GM13976 (cell line): ENCODE measurements around the gene CRYBB2.
A peak's percentile ranks its signal among the peaks of the same experiment; 100 is the strongest.
"Not testable (repeated sequence)": the region's sequence is repeated elsewhere in the genome, so short reads cannot be mapped to it uniquely, and the experiment has no call there.

Experiments
- DNase-seq: peaks from one replicate; pipeline ENCODE4 v3.0.0; 2012; ENCODE audit warnings: low spot score
- CTCF ChIP-seq: IDR thresholded peaks from 2 replicates; pipeline ENCODE4 v1.5.1; 2012; ENCODE audit warnings: borderline replicate concordance, mild to moderate bottlenecking; ENCODE audit not compliant: insufficient read depth; ENCODE audit errors: extremely low read depth, missing control alignments, control extremely low read depth
- in situ Hi-C: fragments of 300-500 bp; cut with MboI; formaldehyde crosslinking; loops from one replicate; pipeline ENCODE4 v1.12.0; 2022; ENCODE audit warnings: low sequenced_read_pairs, mixed read lengths, inconsistent platforms; ENCODE audit not compliant: unreplicated experiment

Gene CRYBB2

DNA sequence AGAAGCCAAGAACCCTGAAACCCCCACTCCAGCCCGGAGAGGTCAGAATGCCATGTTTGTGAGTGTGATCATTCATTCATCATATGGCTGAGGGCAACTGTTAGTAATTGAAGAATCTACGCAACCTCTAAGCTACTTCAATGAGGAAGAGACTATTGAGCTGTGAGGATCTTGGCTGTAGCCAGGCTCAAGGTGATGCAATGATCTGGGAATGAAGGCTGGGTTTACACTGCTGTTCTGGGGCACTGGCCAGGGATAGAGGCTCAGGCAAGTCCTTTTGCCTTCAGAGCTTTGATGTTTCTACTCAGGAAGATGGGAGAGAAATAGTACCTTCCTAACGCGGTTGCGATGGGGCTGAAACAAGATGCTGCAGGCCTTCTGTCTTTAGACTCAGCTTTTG lies 12.9 kb downstream of the CRYBB2 start:
- in situ Hi-C loops: no loop called here
- TF ChIP-seq CTCF: no peak
- no peak for DNase-seq

DNA sequence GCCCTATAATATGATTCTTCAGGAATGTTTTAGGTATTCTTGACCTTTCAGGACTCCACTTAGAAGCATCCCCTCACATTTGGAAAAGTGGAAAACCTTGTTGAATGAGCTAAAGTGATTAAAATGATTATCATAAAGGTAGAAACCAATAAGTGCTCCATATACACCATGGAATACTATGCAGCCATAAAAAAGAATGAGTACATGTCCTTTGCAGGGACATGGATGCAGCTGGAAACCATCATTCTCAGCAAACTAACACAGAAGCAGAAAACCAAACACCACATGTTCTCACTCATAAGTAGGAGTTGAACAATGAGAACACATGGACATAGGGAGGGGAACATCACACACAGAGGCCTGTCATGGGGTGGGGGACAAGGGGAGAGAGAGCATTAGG lies 14.3 kb downstream of the CRYBB2 start:
- in situ Hi-C loops, DNase-seq: not testable (repeated sequence)

- peak; percentile 99 for DNase-seq
- in situ Hi-C loops: no loop called here
- TF ChIP-seq CTCF: peak; percentile 72
Measured at GRCh38 chr22:25235547-25236290, 16.3 kb downstream of the CRYBB2 start.

GRCh38 chr22:25236417-25236816 lies 17.0 kb downstream of the CRYBB2 start:
- no peak for DNase-seq
- TF ChIP-seq CTCF: no peak
- in situ Hi-C loops: no loop called here

DNA sequence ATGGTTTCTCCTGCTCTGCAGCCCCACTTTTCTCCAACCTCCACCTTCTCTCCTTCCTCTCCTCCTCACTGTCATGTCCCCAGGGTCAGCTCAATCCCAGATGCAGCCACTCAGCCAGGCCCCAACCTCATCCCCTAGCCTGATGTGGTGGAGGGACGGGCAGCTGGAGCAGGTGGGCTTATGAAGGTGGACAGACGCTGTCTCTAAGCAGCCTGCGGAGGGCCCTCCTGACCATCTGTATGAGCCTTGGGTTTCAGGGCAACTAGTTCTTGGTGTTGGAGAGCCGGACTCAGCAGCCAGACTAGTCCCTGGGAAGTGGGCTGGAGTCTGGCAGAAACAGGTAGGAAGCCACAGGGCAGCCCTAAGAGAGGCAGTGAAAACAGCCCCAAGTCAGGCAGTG lies 18.1 kb downstream of the CRYBB2 start:
- in situ Hi-C loops: no loop called here

GRCh38 chr22:25238058-25238457 lies 18.6 kb downstream of the CRYBB2 start:
- in situ Hi-C loops, DNase-seq: not testable (repeated sequence)

More for the DNA sequence above, 18.1 kb downstream of the CRYBB2 start:
- DNase-seq: no peak
- no peak for TF ChIP-seq CTCF

GRCh38 chr22:25255169-25255568 lies 35.7 kb downstream of the CRYBB2 start:
- DNase-seq, in situ Hi-C loops: not testable (repeated sequence)

- in situ Hi-C loops, DNase-seq: not testable (repeated sequence)
Measured at GRCh38 chr22:25267567-25267966, 48.1 kb downstream of the CRYBB2 start.

DNA sequence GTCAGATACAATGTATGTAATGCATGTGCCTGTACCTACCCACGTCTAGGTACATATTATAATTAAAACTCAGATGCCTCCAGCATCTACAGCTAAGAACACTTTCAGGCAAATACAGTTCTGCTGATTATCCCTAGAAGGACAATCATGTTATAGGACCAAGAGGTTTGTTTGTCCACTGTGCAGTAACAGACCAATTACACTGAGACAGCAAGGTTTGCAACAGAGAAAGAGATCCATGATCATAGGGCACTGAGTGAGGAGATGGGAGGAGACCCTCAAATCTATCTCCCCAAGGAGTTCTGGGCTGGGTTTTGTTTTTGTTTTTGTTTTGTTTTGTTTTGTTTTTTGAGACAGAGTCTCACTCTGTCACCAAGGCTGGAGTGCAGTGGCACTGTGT lies 49.5 kb downstream of the CRYBB2 start:
- DNase-seq, in situ Hi-C loops: not testable (repeated sequence)

DNA sequence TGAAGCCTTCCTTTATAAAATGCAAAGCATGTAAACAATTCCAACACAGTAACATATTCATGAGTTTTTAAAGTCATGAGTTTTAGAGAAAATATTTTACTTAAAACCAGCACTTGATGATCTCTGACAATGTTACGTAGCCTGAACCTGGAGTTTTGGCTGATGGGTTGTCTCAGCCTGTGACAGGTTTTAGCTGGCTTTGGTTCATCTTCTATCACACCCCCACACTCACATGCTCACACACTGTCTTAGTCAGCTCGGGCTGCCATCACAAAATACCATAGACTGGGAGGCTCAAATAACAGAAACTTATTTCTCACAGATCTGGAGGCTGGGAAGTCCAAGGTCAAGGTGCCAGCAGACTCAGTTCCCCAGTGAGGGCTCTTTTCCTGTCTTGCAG lies 50.6 kb downstream of the CRYBB2 start:
- DNase-seq, in situ Hi-C loops: not testable (repeated sequence)

- DNase-seq, in situ Hi-C loops: not testable (repeated sequence)
Measured at GRCh38 chr22:25273231-25273630, 53.8 kb downstream of the CRYBB2 start.

DNA sequence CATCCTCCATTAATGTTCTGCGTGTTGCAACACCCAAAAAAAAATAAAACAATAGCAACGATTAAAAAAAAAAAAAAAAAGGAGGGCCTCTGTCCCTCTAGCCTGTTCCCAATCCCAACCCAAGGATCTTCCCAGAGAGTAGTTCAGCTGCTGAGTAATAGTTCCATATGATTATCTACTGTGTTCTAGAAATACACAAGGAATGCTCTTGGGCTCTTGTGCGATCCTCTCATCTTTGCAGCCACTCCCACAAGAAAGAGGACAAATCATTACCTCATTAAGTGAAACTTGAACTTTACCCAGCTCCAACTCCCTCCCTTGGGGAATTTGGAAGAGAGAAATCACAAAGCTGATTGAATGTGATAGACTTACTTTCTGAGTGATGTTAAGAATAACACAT lies 54.5 kb downstream of the CRYBB2 start:
- in situ Hi-C loops, DNase-seq: not testable (repeated sequence)

DNA sequence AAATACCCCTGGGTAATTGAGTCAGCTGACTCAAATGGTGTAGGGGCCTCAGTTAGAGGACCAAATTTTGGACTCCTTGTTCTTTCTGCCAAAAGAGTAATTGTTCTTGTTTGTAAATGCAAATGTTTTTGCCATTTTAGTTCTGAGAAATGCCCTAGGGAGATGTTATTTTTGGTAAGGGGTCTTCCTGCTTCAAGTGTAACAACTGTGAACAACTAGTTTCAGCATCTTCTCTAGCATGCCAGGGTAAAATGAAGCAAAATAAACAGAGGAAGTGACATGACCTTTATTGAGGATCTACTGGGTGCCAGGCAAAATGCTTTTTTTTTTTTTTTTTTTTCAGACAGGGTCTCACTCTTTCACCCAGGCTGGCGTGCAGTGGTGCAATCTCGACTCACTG lies 60.7 kb downstream of the CRYBB2 start:
- DNase-seq, in situ Hi-C loops: not testable (repeated sequence)
